HepG2 (cell line): ENCODE measurements around the gene ISG20. TPM values are rescaled to one million over a fixed set of nuclear protein-coding genes. Genes with fewer than 3 reads are reported as not detected.
A peak's percentile ranks its signal among the peaks of the same experiment; 100 is the strongest.

Experiments
- AGO1 ChIP-seq: fragments of 200-400 bp; formaldehyde crosslinking; IDR thresholded peaks from 2 replicates; pipeline ENCODE4 v1.6.1; 2017; ENCODE audit warnings: mild to moderate bottlenecking, low read depth, low read length, moderate library complexity; ENCODE audit not compliant: poor library complexity, severe bottlenecking
- ARID4A ChIP-seq: sonication (generic); formaldehyde crosslinking; IDR thresholded peaks from 2 replicates; pipeline ENCODE4 v1.5.0; 2020; ENCODE audit warnings: mild to moderate bottlenecking, missing genetic modification reagents, borderline replicate concordance
- KAT7 ChIP-seq: IDR thresholded peaks from 2 replicates; pipeline ENCODE4 v1.6.1; 2018; ENCODE audit warnings: borderline replicate concordance, missing compliant biosample characterization
- PHF5A ChIP-seq: IDR thresholded peaks from one replicate; pipeline ENCODE4 v1.6.1; 2018; ENCODE audit warnings: low read depth, missing genetic modification reagents; ENCODE audit not compliant: unreplicated experiment
- TFE3 ChIP-seq: IDR thresholded peaks from 2 replicates; pipeline ENCODE4 v1.6.1; 2016
- USF2 ChIP-seq, 2 experiments: sonication (generic) in 1 of 2; formaldehyde crosslinking in 1 of 2; IDR thresholded peaks; 2 replicates each; pipeline versions ENCODE4 v1.5.1 to v1.6.1; 2011 to 2020; ENCODE audit warnings: borderline replicate concordance in 1 of 2, low read depth in 1 of 2, low read length in 1 of 2, mild to moderate bottlenecking in 1 of 2, missing genetic modification reagents in 1 of 2, moderate library complexity in 1 of 2
- YEATS2 ChIP-seq: sonication (generic); formaldehyde crosslinking; IDR thresholded peaks from 2 replicates; pipeline ENCODE4 v1.4.0; 2020; ENCODE audit warnings: missing genetic modification reagents, borderline replicate concordance
- ZNF260 ChIP-seq: sonication (generic); formaldehyde crosslinking; IDR thresholded peaks from 2 replicates; pipeline ENCODE4 v1.4.0; 2020; ENCODE audit warnings: missing genetic modification reagents, low read depth, mild to moderate bottlenecking, borderline replicate concordance
- ZNF430 ChIP-seq: sonication (generic); formaldehyde crosslinking; IDR thresholded peaks from 2 replicates; pipeline ENCODE4 v1.9.0; 2021; ENCODE audit warnings: mild to moderate bottlenecking, missing genetic modification reagents
- ZNF558 ChIP-seq: sonication (generic); formaldehyde crosslinking; IDR thresholded peaks from 2 replicates; pipeline ENCODE4 v1.9.0; 2022; ENCODE audit warnings: mild to moderate bottlenecking, missing genetic modification reagents, borderline replicate concordance
- ZNF646 ChIP-seq: sonication (generic); formaldehyde crosslinking; IDR thresholded peaks from 2 replicates; pipeline ENCODE4 v1.9.0; 2021; ENCODE audit warnings: mild to moderate bottlenecking, missing genetic modification reagents
- ZZZ3 ChIP-seq: sonication (generic); formaldehyde crosslinking; IDR thresholded peaks from 2 replicates; pipeline ENCODE4 v1.4.0; 2020; ENCODE audit warnings: missing genetic modification reagents, mild to moderate bottlenecking, borderline replicate concordance
- polyA plus RNA-seq, 8 experiments: library from polyadenylated mRNA; depleted of rRNA in 3 of 8; stranded (reverse) in 7 of 8; unstranded in 1 of 8; fragments of >200 nt; fragmentation: Illumina TruSeq in 4 of 8; extraction: Trizol in 4 of 8; gene quantifications; 2 replicates each; pipeline versions ENCODE4 v1.2.1 to v1.2.3, GENCODE V29; 2011 to 2016; ENCODE audit warnings: low read depth in 4 of 8, missing spikeins in 1 of 8, mixed read lengths in 1 of 8; ENCODE audit not compliant: insufficient read depth in 1 of 8
- total RNA-seq, 5 experiments: library from RNA; depleted of rRNA; stranded (reverse); fragments of >200 nt; fragmentation: Illumina TruSeq; extraction: Trizol; gene quantifications; 2 replicates each; pipeline ENCODE4 v1.2.3, GENCODE V29; 2016; ENCODE audit warnings: low read depth in 1 of 5

Gene ISG20
- total and polyA plus RNA-seq, 2 of the 13 experiments (the other 11 are each of a cell fraction or from before 2014, with no cell fraction given) = 6.3 to 31.5 TPM

- no peak for TF ChIP-seq ZNF260
- peak; percentile 28; the same call in 1 of the 2 replicates for TF ChIP-seq ZZZ3 (CRISPR knock-in tag)
- peak; percentile 90; the same call in 1 of the 2 replicates for TF ChIP-seq ZNF430 (CRISPR knock-in tag)
- TF ChIP-seq ARID4A (CRISPR knock-in tag) = peak; percentile 97
- no peak for TF ChIP-seq KAT7 (CRISPR knock-in tag)
- no peak for TF ChIP-seq ZNF646 (CRISPR knock-in tag)
- peak; percentile 75 for TF ChIP-seq USF2 (IDR thresholded peaks at IDR 0.05; ENCODE audit: low read depth, low read length)
- peak; percentile 90 for TF ChIP-seq USF2 (CRISPR knock-in tag; IDR thresholded peaks at IDR 0.05; ENCODE audit: borderline replicate concordance)
- TF ChIP-seq YEATS2 (CRISPR knock-in tag) = peak; percentile 69; the same call in 1 of the 2 replicates
- peak; percentile 82 for TF ChIP-seq TFE3
- peak; percentile 73 for TF ChIP-seq AGO1
- peak; percentile 89; the same call in 1 of the 2 replicates for TF ChIP-seq ZNF558 (CRISPR knock-in tag)
- peak; percentile 38 for TF ChIP-seq PHF5A
These were observed at the start of gene ISG20 (continued) for GRCh38 chr15:88638626-88639372.
